ENCODE results near the gene GPR153. TPM values are rescaled to one million over a fixed set of nuclear protein-coding genes. Genes with fewer than 3 reads are reported as not detected.

Gene GPR153
- total RNA-seq, 2 donors from 2014 or later = 2.3 to 4.9 TPM

DNA sequence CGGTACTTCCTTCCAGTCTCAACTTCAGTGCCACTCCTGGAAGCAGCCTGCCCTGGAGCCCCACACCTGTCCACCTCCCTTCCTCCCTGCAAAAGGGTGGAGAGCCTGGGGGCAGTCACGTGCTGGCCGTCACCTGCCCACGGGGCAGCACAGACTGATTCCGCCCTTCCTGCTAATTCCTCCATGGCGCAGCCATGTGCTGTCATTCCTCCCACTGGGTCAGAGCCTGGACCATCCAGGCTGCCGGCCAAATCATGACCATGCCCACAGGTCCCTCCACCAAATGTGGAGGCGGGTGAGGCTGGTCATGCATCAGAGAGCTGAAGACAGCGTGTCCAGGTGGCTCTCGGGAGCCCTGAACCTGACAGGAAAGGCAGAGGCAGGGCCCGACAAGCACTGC is 24.4 kb upstream of the GPR153 start:
- intact Hi-C loops (cut with DNase I) = no loop called here
- Histone ChIP-seq H3K27ac (no peak overlapping the region), H3K36me3 (replicated peaks in 1 of 2; ENCODE audit: insufficient read depth in 1 of 2, low read depth in 2 of 2) (no peaks in the 10 kb centered on the region), H3K9me3 (no peaks in the 10 kb centered on the region), H3K4me1 (peaks cover 11% of the 10 kb centered on the region), H3K4me3 (no peak overlapping the region), H3K27me3 (no peaks in the 10 kb centered on the region)
- ATAC-seq = no peak
- 92 to 94% methylated on average over 8 to 11 of the region's 11 CpGs for WGBS, 2 donors
- no peak for TF ChIP-seq POLR2A (IDR thresholded peaks at IDR 0.05)
- no peak for DNase-seq

- TF ChIP-seq POLR2A (IDR thresholded peaks at IDR 0.05) = no peak
- TF ChIP-seq, protein P1, sequence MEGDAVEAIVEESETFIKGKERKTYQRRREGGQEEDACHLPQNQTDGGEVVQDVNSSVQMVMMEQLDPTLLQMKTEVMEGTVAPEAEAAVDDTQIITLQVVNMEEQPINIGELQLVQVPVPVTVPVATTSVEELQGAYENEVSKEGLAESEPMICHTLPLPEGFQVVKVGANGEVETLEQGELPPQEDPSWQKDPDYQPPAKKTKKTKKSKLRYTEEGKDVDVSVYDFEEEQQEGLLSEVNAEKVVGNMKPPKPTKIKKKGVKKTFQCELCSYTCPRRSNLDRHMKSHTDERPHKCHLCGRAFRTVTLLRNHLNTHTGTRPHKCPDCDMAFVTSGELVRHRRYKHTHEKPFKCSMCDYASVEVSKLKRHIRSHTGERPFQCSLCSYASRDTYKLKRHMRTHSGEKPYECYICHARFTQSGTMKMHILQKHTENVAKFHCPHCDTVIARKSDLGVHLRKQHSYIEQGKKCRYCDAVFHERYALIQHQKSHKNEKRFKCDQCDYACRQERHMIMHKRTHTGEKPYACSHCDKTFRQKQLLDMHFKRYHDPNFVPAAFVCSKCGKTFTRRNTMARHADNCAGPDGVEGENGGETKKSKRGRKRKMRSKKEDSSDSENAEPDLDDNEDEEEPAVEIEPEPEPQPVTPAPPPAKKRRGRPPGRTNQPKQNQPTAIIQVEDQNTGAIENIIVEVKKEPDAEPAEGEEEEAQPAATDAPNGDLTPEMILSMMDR (IDR thresholded peaks at IDR 0.05) = no peak
- intact Hi-C loops (cut with DNase I) = no loop called here
- H3K4me3 ChIP-seq = no peak overlapping the region
- H3K9me3 ChIP-seq = no peaks in the 10 kb centered on the region
- no peak for DNase-seq
- 91 to 93% methylated on average over 16 to 17 of the region's 17 CpGs for WGBS, 2 donors
- no peak overlapping the region for H3K27ac ChIP-seq
- no peak for ATAC-seq
- H3K4me1 ChIP-seq = peaks cover 7% of the 10 kb centered on the region
- no peaks in the 10 kb centered on the region for H3K27me3 ChIP-seq
- no peaks in the 10 kb centered on the region for H3K36me3 ChIP-seq (replicated peaks in 1 of 2; ENCODE audit: insufficient read depth in 1 of 2, low read depth in 2 of 2)
Observed at GRCh38 chr1:6282577-6283270, 21.8 kb upstream of the GPR153 start.

- H3K4me3 ChIP-seq = no peak overlapping the region
- no peak overlapping the region for H3K27ac ChIP-seq
- no peak for ATAC-seq
- TF ChIP-seq, protein P1 (IDR thresholded peaks at IDR 0.05) = no peak
- TF ChIP-seq POLR2A (IDR thresholded peaks at IDR 0.05) = no peak
- 75 to 78% methylated on average over 6 to 19 of the region's 19 CpGs for WGBS, 2 donors
- no peaks in the 10 kb centered on the region for H3K4me1 ChIP-seq
- intact Hi-C loops (cut with DNase I) = no loop called here
- no peaks in the 10 kb centered on the region for H3K27me3 ChIP-seq
- DNase-seq = no peak
- no peaks in the 10 kb centered on the region for H3K36me3 ChIP-seq (replicated peaks in 1 of 2; ENCODE audit: insufficient read depth in 1 of 2, low read depth in 2 of 2)
- H3K9me3 ChIP-seq = no peaks in the 10 kb centered on the region
Observed at GRCh38 chr1:6281511-6282402, 20.9 kb upstream of the GPR153 start.

GRCh38 chr1:6280761-6281451 is 20.0 kb upstream of the GPR153 start:
- no peak for DNase-seq

More at GRCh38 chr1:6280761-6281451, 20.0 kb upstream of the GPR153 start:
- ATAC-seq = no peak
- Histone ChIP-seq H3K27ac (no peak overlapping the region), H3K9me3 (no peaks in the 10 kb centered on the region), H3K4me1 (no peaks in the 10 kb centered on the region), H3K4me3 (no peak overlapping the region), H3K27me3 (no peaks in the 10 kb centered on the region), H3K36me3 (replicated peaks in 1 of 2; ENCODE audit: insufficient read depth in 1 of 2, low read depth in 2 of 2) (no peaks in the 10 kb centered on the region)
- WGBS, 2 donors = 81 to 85% methylated on average over 16 to 28 of the region's 33 CpGs
- intact Hi-C loops (cut with DNase I) = no loop called here
- no peak for TF ChIP-seq POLR2A (IDR thresholded peaks at IDR 0.05)
- TF ChIP-seq, protein P1 (IDR thresholded peaks at IDR 0.05) = peak in 2 of 7 experiments; percentile 8 to 20
